GM18868 (cell line): Measurements from ENCODE around the gene MASP2.
"Not testable (repeated sequence)": the region's sequence is repeated elsewhere in the genome, so short reads cannot be mapped to it uniquely, and the experiment has no call there.

Source experiments
- ATAC-seq: cut with Tn5 transposase; IDR thresholded peaks from one replicate; pipeline ENCODE4 v1.9.1; 2021; ENCODE audit warnings: mild to moderate bottlenecking, moderate library complexity; ENCODE audit not compliant: unreplicated experiment

Gene MASP2

DNA sequence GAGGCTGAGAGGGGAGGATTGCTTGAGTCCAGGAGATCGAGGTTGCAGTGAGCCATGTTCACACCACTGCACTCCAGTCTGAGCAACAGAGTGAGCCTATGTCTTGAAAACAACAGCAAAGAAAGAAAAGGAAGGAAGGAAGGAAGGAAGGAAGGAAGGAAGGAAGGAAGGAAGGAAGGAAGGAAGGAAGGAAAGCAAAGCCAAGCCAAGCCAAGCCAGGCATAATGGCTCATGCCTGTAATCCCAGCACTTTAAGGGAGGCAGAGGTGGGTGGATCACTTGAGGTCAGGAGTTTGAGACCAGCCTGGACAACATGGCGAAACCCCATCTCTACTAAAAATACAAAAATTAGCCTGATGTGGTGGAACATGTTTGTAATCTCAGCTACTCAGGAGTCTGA, 55.0 kb downstream of the MASP2 start:
- ATAC-seq, result not testable (repeated sequence)

DNA sequence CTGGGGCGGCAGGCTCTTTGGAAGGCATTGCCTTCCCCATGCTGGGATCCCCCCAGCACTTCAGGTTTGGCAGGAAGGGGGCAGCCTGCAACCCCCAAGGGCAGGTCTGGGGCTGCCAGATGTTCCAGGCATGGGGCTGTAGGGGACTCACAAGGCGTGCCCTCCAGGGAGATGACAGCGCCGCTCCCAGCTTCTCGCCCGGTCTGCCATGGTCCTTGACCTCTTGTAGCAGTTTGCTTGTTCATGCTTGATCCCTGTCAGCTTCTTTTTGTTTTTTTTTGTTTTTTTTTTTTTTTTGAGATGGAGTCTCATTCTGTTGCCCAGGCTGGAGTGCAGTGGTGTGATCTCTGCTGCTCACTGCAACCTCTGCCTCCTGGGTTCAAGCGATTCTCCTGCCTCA, 56.2 kb downstream of the MASP2 start:
- no peak for ATAC-seq

DNA sequence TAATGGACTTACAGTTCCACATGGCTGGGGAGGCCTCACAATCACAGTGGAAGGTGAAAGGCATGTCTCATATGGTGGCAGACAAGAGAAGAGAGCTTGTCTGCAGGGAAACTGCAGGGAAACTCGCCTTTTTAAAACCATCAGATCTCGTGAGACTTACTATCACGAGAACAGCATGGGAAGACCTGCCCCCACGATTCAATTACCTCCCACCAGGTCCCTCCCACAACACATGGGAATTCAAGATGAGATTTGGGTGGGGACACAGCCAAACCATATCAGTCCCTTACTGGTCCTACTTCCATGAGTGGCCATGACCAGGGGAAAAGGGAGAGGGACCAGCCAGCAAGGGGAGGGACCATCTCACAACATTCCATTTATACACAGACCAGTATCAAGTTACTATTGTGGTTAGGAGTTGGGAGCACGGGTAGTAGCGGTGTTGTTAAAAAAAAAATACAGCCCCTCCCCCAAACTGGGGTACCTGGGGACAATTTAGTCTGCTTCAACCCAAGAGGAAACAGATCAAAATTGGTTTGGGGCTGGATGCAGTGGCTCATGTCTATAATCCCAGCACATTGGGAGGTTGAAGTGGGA, 57.0 kb downstream of the MASP2 start:
- ATAC-seq, result not testable (repeated sequence)

DNA sequence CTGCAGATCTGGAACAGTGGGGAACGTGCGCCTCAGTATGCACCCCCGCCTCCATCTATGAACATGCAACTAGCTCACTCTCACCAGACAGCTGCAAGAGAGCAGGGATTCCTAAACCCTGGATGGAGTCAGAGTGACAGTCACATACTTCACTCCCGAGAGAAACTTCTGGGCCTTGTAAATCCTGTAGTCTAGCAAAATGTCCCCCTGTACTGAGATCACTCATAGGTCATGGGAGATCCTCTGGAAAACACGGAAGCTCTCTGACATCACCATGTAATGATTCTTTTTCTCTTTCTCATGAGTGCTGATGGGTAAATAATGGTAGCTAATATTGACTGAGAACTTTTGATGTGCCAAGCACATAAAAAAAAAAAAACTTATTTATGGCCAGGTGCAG, 57.9 kb downstream of the MASP2 start:
- ATAC-seq, result no peak

DNA sequence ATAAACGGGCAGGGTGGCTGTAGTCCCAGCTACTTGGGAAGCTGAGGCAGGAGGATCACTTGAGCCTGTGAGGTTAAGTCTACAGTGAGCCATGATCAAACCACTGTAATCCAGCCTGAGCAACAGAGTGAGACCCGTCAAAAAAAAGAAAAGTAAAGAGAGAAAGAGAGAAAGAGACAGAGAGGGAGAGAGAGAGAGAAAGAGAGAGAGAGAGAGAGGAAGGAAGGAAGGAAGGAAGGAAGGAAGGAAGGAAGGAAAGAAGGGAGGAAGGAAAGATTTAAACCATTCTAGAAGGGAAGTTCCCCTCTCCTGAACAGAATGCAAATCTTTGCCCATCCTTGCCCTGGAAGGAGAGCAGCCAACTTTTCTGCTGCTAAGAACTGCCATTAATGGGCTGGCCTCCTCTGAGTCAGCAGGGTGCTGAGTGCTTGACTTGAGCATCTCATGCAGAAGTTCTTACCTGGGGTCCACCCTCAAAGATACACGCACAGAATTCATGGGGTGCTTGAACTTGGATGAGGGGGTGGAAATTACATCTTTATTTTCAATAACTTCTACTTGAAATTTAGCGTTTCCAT, 59.1 kb downstream of the MASP2 start:
- no peak for ATAC-seq

DNA sequence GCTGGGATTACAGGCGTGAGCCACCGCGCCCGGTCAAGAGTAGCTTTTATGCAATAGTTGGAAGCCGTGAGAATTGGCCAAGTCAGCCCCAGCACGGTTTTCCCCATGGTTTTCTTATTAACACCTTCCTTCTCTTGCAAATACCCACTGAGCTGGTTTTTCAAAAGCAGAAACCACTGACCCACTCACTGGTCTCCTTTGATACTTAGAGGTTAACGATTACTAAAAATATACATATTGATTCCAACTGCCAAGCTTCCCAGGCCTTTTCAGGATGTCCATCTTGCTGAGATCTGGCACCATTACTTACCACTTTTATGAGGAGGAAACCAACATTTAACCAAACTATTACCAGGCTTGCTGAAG, 60.5 kb downstream of the MASP2 start:
- peak; percentile 32 for ATAC-seq

DNA sequence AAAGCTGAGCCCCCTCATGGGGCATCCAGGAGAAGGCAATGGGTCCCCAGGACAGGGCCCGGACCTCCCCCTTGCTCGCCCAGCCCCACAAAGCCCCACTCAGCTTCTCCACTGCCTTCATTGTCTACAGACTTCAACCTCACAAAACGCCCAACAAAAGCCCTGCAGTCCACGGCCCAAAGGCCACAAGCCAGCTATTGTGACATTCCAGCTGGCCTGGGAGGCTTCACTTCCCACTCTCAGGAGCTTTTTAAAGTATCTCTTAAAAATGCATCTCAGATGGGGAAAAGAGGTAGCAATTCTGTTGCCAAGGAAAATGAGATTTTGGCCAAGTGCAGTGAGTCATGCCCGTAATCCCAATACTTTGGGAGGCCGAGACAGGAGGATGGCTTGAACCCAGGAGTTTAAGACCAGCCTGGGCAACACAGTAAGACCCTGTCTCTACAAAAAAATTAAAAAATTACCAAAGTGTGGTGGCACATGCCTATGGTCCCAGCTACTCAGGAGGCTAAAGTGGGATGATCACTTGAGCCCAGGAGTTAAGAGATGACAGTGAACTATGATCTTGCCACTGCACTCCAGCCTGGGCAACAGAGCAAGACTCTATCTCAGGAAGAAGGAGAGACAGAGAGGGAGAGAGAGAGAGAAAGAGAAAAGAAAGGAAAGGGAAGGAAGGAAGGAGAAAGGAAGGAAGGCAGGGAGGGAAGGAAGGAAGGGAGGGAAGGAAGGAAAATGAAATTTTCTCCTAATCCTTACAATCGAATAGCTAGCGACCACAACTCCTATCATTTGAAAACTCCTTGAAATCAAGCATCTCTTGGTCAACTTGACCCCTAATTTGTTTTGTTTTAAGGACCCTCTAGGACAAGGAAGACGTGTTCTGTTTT, 66.0 kb downstream of the MASP2 start:
- no peak for ATAC-seq

DNA sequence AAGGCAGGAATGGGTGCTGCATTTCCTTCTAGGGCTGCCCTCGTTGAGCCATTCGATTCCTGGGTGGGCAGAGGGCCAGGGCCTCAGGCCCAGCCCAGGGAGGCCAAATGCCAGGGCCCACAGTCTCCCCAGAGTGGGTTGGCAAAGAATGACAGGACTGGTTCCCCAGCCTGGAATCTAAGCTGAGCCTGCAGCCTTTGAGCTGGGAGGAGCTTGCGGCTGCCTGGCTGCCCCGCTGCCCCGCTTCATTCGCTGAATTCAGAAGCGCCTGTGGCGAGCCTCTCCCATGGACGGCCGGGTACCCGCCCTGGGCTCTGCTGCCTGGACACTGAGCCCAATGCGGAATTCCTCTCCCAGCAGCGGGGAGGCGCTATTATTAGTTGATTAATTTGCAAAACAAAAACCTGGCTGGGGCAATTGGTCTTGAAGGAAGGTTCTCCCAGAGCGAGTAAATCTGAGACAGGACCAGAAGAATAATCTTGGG, 66.9 kb downstream of the MASP2 start:
- no peak for ATAC-seq

DNA sequence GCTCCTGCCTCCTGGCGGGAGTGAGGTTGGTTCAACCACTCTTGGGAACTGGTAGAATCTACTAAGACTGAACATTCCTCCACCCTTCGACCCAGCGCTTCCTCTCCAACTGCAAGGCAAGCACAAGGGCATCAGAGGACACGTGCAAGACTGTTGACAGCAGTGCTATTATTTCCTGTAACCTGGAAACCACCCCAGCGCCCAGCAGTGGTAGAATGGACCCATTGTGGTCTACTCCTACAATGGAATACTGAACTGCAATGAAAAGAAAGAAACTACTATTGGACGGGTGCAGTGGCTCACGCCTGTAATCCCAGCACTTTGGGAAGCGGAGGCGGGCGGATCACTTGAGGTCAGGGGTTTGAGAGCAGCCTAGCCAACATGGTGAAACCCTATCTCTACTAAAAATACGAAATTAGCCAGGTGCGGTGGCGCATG, 67.5 kb downstream of the MASP2 start:
- ATAC-seq, result no peak

DNA sequence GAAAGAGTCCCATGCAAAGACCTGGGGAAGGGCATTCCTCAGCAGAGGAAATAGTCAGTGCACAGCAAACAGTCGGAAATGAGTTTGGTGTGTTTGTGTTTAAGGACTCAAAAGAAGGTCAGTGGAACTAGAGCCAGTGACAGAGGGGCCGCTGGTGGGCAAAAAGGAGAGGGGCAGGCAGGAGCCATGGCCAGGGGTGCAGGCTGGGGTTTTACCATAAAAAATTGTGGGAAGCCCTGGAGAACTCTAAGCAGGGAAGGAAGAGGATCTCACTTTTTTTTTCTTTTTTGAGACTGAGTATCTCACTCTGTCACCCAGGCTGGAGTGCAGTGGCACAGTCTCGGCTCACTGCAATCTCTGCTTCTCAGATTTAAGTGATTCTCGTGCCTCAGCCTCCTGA, 68.3 kb downstream of the MASP2 start:
- ATAC-seq, result no peak
